HG03558 (cell line): ENCODE measurements around the gene TTYH2.
"Not testable (repeated sequence)": the region's sequence is repeated elsewhere in the genome, so short reads cannot be mapped to it uniquely, and the experiment has no call there.

ENCODE experiments used
- ATAC-seq: cut with Tn5 transposase; IDR thresholded peaks from one replicate; pipeline ENCODE4 v1.9.1; 2021; ENCODE audit warnings: moderate number of reproducible peaks; ENCODE audit not compliant: unreplicated experiment; ENCODE audit errors: extremely low read depth

Gene TTYH2

GRCh38 chr17:74280093-74280513, 66.7 kb downstream of the TTYH2 start:
- no peak for ATAC-seq

DNA sequence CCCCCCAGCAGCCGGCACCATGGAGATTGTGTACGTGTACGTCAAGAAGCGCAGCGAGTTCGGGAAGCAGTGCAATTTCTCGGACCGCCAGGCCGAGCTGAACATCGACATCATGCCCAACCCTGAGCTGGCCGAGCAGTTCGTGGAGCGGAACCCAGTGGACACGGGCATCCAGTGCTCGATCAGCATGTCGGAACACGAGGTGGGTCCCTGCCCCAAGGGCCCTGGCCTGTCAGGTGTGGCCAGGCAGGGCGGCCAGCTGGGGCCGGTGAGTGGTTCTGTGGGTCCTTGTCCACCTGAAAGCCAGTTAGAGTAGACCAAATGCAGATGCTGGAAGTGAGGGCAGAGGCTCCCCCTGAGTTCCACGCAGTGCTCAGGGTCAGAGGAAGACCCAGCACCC, 68.4 kb downstream of the TTYH2 start:
- no peak for ATAC-seq

DNA sequence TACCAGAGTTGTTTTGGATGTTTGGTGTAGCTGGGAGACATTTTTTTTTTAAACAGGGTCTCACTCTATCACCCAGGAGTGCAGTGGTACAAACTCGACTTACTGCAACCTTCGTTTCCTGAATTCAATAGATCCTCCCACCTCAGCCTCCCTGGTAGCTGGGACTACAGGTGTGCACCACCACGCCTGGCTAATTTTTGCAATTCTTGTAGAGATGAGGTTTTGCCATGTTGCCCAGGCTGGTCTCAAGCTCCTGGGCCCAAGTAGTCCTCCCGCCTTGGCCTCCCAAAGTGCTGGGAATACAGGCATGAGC, 68.9 kb downstream of the TTYH2 start:
- ATAC-seq = not testable (repeated sequence)

DNA sequence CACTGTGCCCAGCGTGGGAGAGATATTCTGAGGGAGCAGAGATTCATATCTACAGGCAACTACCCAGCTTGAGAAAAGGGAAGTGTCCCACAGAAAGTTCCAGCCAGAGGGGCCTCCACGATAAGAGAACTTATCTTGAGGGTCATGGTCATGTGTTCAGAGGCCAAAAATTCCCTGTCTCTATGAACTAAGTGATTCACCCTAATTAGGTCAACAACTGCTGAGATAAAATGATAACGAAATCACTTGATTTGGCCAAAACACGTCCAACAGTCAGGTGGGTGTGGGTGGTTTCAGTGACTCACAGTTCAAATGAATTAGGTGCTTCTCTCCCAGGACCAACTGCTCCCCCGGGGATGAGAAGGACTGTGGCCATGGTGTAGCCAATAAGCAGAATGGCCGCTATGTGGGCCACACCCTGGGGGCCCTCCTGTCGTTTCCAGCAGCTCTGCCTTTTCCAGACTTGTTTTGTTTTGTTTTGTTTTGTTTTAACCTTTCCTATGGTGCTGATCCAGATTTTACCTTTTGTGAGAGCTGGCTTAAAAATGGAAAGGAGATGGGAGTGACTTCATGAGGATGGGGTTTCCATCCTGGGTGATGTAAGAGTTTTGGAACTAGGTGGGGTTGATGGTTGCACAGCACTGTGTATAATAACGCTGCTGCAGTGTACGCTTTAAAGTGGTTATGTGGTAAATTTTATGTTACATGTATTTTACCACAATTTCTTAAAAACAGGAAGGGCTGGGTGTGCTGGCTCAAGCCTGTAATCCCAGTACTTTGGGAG, 69.4 kb downstream of the TTYH2 start:
- ATAC-seq = no peak

DNA sequence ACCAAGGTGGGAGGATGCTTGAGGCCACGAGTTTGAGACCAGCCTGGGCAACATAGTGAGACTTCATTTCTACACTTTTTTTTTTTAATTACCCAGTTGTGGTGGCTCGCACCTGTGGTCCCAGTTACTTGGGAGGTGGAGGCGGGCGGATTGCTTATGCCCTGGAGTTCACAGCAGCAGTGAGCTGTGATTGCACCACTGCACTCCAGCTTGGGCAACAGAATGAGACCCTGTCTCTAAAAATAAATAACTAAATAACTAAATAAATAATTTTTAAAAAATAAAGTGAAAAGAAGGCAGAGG, 70.0 kb downstream of the TTYH2 start:
- no peak for ATAC-seq

- no peak for ATAC-seq
These were observed 73.7 kb downstream of the TTYH2 start for GRCh38 chr17:74287031-74287602.

DNA sequence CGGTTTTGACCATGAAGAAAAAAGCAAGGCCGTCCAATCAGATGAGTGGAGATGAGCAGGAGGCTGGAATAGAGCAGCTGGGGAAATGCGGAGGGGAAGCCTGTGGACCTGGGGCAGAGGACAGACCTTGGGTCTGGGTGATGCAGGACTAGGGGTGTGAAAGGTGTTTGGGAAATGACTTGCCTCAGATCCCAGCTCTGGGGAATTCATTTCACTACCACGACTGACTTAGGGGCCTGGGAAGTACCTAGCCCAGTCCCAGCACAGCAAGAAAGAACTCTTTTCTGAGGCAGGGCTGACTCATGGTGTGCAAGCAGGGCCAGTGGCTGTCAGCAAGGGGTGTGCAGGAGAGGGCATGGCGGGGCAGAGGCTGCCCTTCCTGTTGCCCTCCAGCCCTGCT, 75.4 kb downstream of the TTYH2 start:
- no peak for ATAC-seq

- ATAC-seq = no peak
These were observed 76.3 kb downstream of the TTYH2 start for GRCh38 chr17:74289688-74290087.

DNA sequence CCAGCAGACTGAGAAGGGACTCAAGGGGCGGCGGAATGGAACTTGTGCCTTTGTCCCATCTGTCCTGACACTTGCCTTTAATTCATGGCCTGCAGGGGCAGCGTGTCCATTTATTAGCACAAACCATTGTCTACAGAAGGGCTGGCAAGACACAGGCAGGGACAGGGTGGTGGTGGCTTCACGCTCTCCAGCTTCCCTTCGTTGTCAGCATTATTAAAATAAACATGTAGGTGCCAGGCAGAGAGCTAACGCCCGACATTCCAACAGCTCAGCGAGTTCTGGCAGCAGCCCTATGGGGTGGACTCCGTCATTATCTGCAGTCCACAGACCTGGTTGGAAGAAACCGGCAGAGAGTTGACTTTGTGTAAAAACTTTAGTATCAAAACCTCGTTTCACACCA, 77.0 kb downstream of the TTYH2 start:
- ATAC-seq = no peak

- no peak for ATAC-seq
These were observed 79.1 kb downstream of the TTYH2 start for GRCh38 chr17:74292495-74292894.

DNA sequence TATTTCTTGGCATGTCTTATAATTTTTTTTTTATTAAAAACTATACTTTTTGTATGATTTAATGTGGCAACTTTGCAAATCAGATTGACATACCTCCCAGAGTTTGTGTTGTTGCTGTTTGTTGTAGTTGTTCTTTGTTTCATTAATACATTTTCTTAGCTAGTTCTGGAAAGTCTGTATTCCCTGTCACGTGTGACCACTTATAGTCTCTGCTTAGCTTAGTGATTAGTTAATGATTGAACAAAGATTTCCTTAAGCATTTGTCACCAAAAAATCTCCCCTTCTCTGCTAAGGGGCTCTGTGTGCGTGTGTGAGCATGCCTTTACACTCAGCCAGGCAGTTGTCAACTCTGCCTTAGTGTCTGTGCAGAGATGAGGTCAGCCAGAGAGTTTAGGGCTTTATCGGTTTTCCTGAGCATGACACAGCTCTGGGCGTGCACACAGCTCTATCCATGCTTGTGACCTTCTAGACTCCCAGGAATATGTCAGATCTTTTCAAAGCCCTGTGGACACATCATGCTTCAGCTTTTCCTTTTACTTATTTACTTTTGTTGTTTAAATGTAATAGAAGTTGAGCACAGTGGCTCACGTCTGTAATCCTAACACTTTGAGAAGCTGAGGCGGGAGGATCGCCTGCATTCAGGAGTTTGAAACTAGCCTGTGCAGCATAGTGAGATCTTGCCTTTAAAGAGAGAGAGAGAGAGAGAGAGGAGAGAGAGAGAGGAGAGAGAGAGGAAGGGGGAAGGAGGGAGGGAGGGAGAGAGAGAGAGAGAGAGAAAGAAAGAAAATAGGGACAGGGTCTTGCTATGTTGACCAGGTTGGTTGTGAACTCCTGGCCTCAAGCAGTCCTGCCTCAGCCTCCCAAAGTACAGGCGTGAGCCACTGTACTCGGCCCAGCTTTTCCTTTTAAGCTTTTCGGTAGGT, 82.5 kb downstream of the TTYH2 start:
- no peak for ATAC-seq

GRCh38 chr17:74296548-74296936, 83.2 kb downstream of the TTYH2 start:
- no peak for ATAC-seq

- no peak for ATAC-seq
These were observed 84.6 kb downstream of the TTYH2 start for GRCh38 chr17:74297941-74298340.

- ATAC-seq = no peak
These were observed 85.4 kb downstream of the TTYH2 start for GRCh38 chr17:74298778-74299177.

GRCh38 chr17:74299226-74300009, 86.0 kb downstream of the TTYH2 start:
- ATAC-seq = no peak

GRCh38 chr17:74303305-74303704, 89.9 kb downstream of the TTYH2 start:
- no peak for ATAC-seq

- no peak for ATAC-seq
These were observed 90.8 kb downstream of the TTYH2 start for GRCh38 chr17:74304184-74304583.

DNA sequence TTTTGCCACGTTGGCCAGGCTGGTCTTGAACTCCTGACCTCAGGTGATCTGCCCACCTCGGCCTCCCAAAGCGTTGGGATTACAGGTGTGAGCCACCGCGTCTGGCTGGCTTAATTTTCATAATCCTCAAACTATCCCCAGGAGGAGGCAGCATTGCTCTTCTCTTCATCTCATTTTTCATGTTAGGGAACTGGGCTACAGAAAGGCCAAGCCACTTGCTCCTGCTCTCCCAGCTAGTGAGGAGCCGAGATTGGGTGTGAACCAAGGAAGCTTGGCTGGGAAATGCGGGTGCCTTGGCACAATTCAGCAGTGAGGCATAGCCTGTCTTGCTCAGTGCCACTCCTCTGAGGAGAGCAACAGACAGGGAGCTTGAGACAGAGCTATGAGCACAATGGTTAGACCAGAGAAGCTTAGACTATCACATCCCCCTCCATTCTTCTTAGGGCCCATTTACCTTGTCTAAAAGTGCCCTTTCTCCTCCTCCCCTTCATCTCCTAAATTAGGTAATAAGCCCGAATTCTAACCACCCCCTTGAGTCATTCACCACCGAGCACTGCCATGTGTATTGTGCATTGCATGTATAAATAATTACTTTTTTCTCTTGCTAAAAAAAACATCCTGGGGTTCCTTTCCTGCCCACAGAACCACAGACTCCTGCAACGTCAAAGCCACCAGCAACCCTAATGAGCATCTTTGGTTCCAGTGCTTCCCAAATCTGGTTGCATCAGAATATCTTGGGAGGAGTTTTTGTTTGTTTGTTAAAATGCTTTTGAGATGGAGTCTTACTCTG, 92.7 kb downstream of the TTYH2 start:
- ATAC-seq = no peak

- ATAC-seq = no peak
These were observed 94.8 kb downstream of the TTYH2 start for GRCh38 chr17:74307984-74308773.
